Natural killer cell (primary cell): Measurements from ENCODE around the gene ARF1. TPM values are rescaled to one million over a fixed set of nuclear protein-coding genes. Genes with fewer than 3 reads are reported as not detected.
A peak's percentile ranks its signal among the peaks of the same experiment; 100 is the strongest.

Source experiments
- ATAC-seq, 3 donors: fragments of 150-1000 bp in 2 of 3; fragments of 200-7000 bp in 1 of 3; cut with Tn5 transposase; 1 replicate in 1 of 3; 2 replicates in 2 of 3; pipeline ENCODE4 v1.10.0; 2021; ENCODE audit warnings: mild to moderate bottlenecking in 2 of 3, moderate library complexity in 2 of 3
- DNase-seq, 2 donors: peaks; one replicate each; pipeline versions ENCODE4 v3.0.0 to v3.0.0-alpha.2; 2013 to 2021; ENCODE audit warnings: mixed read lengths in 1 of 2
- H3K27ac ChIP-seq: one replicate; pipeline ENCODE4 v1.5.1; 2013; ENCODE audit warnings: mild to moderate bottlenecking, low read length
- H3K27me3 ChIP-seq: one replicate; pipeline ENCODE4 v1.6.1; 2013; ENCODE audit warnings: low read length; ENCODE audit not compliant: control insufficient read depth, insufficient read depth
- H3K36me3 ChIP-seq: one replicate; pipeline ENCODE4 v1.6.1; 2013; ENCODE audit warnings: low read length; ENCODE audit not compliant: control insufficient read depth, insufficient read depth
- H3K4me1 ChIP-seq: one replicate; pipeline ENCODE4 v1.6.1; 2013; ENCODE audit warnings: low read length; ENCODE audit not compliant: control insufficient read depth, insufficient read depth
- H3K4me3 ChIP-seq: one replicate; pipeline ENCODE4 v1.5.1; 2013; ENCODE audit warnings: low read length
- H3K9me3 ChIP-seq: one replicate; pipeline ENCODE4 v1.6.1; 2013; ENCODE audit warnings: low read length; ENCODE audit not compliant: control insufficient read depth, insufficient read depth
- H3K27ac Mint-ChIP-seq, 2 donors: one replicate each; pipeline ENCODE4 v1.8.0; 2022; ENCODE audit warnings: mild to moderate bottlenecking in 2 of 2, mixed read lengths in 2 of 2, moderate library complexity in 1 of 2
- H3K27me3 Mint-ChIP-seq, 2 donors: one replicate each; pipeline ENCODE4 v1.8.0; 2022; ENCODE audit warnings: low read depth in 2 of 2, mixed read lengths in 2 of 2
- H3K36me3 Mint-ChIP-seq: one replicate; pipeline ENCODE4 v1.8.0; 2022; ENCODE audit warnings: mixed read lengths
- H3K4me1 Mint-ChIP-seq, 2 donors: one replicate each; pipeline ENCODE4 v1.8.0; 2022; ENCODE audit warnings: mixed read lengths in 2 of 2
- H3K4me3 Mint-ChIP-seq: one replicate; pipeline ENCODE4 v1.8.0; 2022; ENCODE audit warnings: mild to moderate bottlenecking, moderate library complexity, mixed read lengths
- H3K9me3 Mint-ChIP-seq, 2 donors: one replicate each; pipeline ENCODE4 v1.8.0; 2022; ENCODE audit warnings: mixed read lengths in 2 of 2
- CTCF ChIP-seq: fragments of 200-600 bp; IDR thresholded peaks from one replicate; pipeline ENCODE4 v1.8.0; 2022; ENCODE audit warnings: antibody characterized with exemption
- WGBS: methylation state at CpG from one replicate; pipeline ENCODE4 v1.1.7; 2013; ENCODE audit warnings: missing lambda C conversion rate; ENCODE audit not compliant: insufficient coverage; 5-methylcytosine and 5-hydroxymethylcytosine counted together
- intact Hi-C: fragments of 100-400 bp; cut with micrococcal nuclease; formaldehyde crosslinking; loops from one replicate; pipeline ENCODE4 v1.14.2; 2022
- total RNA-seq, 4 donors: library from RNA; stranded (reverse); fragments of 120-200 nt in 1 of 4; gene quantifications; one replicate each; pipeline versions ENCODE4 v1.2.3 to v1.2.4, GENCODE V29; 2013 to 2022

Gene ARF1
- total RNA-seq, 3 donors from 2014 or later (not counting 1 experiment from before 2014, with no cell fraction given) = 368 to 427 (median 424) TPM

GRCh38 chr1:228058172-228058948 lies 24.1 kb upstream of the ARF1 start:
- H3K4me1 ChIP-seq = peaks cover 23% of the 10 kb centered on the region
- peaks cover 4% of the 10 kb centered on the region for H3K9me3 ChIP-seq
- no peak overlapping the region for H3K4me3 ChIP-seq
- Mint-ChIP-seq H3K27me3 (peaks cover 35 to 38% of the 10 kb centered on the region in 2 donors), H3K4me1 (peaks cover 0 to 11% of the 10 kb centered on the region in 2 donors), H3K36me3 (no peaks in the 10 kb centered on the region), H3K9me3 (no peaks in the 10 kb centered on the region), H3K4me3 (no peak overlapping the region), H3K27ac (no peak overlapping the region)
- ATAC-seq (peak in 1 of 3 donors; percentile 2), DNase-seq (no peak)
- no peak overlapping the region for H3K27ac ChIP-seq
- TF ChIP-seq CTCF = no peak
- intact Hi-C loops = no loop called here
- WGBS = 57% methylated on average over 18 of the region's 18 CpGs
- peaks cover 28% of the 10 kb centered on the region for H3K27me3 ChIP-seq
- no peaks in the 10 kb centered on the region for H3K36me3 ChIP-seq

GRCh38 chr1:228058949-228059633 lies 23.4 kb upstream of the ARF1 start:
- DNase-seq = peak; percentile 41 to 86
- Mint-ChIP-seq H3K4me1 (peaks cover 0 to 11% of the 10 kb centered on the region in 2 donors), H3K27me3 (peaks cover 32 to 33% of the 10 kb centered on the region in 2 donors), H3K9me3 (no peaks in the 10 kb centered on the region), H3K27ac (no peak overlapping the region), H3K36me3 (no peaks in the 10 kb centered on the region), H3K4me3 (peak overlapping the region; percentile 65)
- H3K27ac ChIP-seq = no peak overlapping the region
- no peak for TF ChIP-seq CTCF
- no peaks in the 10 kb centered on the region for H3K36me3 ChIP-seq
- peak overlapping the region; percentile 16 for H3K4me3 ChIP-seq
- ATAC-seq = peak; percentile 68 to 76 (median 75)
- H3K4me1 ChIP-seq = peaks cover 23% of the 10 kb centered on the region
- H3K27me3 ChIP-seq = peaks cover 34% of the 10 kb centered on the region
- H3K9me3 ChIP-seq = peaks cover 4% of the 10 kb centered on the region
- intact Hi-C loops = no loop called here
- 12% methylated on average over 66 of the region's 66 CpGs for WGBS

GRCh38 chr1:228059634-228060457 lies 22.7 kb upstream of the ARF1 start:
- Mint-ChIP-seq H3K27me3 (peaks cover 32 to 33% of the 10 kb centered on the region in 2 donors), H3K4me3 (peak overlapping the region; percentile 65), H3K36me3 (no peaks in the 10 kb centered on the region), H3K4me1 (peaks cover 0 to 11% of the 10 kb centered on the region in 2 donors), H3K9me3 (no peaks in the 10 kb centered on the region), H3K27ac (no peak overlapping the region)
- peaks cover 4% of the 10 kb centered on the region for H3K9me3 ChIP-seq
- 10% methylated on average over 32 of the region's 33 CpGs for WGBS
- H3K27ac ChIP-seq = no peak overlapping the region
- TF ChIP-seq CTCF = no peak
- intact Hi-C loops = no loop called here
- H3K36me3 ChIP-seq = no peaks in the 10 kb centered on the region
- H3K4me3 ChIP-seq = peak overlapping the region; percentile 16
- H3K27me3 ChIP-seq = peaks cover 37% of the 10 kb centered on the region
- peak in 1 of 2 donors; percentile 72 for DNase-seq
- ATAC-seq = peak; percentile 42 to 67 (median 50)
- H3K4me1 ChIP-seq = peaks cover 23% of the 10 kb centered on the region
